Measurements from ENCODE around the gene C3orf62.

GRCh38 chr3:49278548-49278947 lies 1.5 kb upstream of the C3orf62 start:
- TF ChIP-seq CTCF (IDR thresholded peaks at IDR 0.05) (no peak), POLR2A (IDR thresholded peaks at IDR 0.05) (no peak)

Data from thyroid gland (tissue), 4 donors.